ENCODE measurements around the gene BRICD5.

BRICD5 gene

DNA sequence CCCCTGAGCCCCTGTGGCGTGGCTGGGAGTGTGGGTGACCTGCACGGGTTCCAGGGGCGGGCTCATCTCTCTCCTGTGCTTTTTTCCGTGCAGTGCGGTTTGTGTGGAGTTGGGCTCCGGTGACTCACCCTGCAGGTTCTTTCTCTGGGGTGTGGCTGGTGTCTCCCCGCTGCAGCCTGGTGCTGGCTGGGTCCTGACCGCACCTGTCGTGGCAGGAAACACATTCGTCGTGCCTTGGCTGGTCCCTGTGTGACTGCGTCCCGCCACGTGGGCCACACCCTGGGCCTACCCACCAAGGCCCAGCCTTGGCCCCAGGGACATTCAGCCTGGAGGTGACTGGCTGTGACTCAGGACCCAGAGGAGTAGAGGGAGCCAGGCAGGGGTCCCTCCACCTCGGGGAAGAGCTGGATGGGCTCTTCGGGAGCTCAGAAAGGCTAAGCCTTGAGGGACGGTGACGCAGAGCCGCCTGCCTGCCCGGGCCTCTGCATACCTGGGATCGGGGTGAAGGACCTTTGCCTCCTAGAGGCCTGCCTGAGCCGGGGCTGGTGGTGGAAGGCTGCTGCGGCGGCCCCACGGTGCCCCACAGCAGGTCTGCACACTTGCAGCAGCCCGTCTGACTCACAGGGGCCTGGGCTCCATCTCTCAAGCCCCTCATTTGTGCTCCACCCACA is 47.3 kb downstream of the BRICD5 start:
- DNase-seq (ENCODE audit: low read depth, low spot score), result no peak

DNA sequence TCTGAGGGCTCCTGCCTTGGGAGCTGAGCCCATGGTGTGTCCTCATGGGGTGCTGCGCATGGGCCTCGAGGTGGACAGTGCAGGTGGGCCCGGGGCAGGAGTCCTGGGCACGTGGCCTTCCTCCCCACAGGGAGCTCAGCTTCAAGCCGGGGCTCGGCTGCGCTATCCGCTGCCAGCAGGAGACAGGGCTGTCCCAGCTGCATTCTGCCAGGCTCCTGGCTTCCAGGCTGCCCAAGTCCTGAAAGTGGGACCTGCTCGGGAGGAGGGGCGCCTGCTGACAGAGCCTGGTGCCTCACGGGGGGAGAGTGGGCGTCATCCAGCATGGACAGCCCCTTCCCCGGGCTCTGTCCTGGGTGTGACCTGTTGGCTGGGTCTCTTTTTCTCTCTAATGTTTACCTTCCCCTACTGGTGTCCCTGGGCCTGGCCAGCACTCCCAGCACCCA is 48.0 kb downstream of the BRICD5 start:
- no peak for DNase-seq (ENCODE audit: low read depth, low spot score)

GRCh38 chr16:2161911-2162310 is 48.8 kb downstream of the BRICD5 start:
- no peak for DNase-seq (ENCODE audit: low read depth, low spot score)

DNA sequence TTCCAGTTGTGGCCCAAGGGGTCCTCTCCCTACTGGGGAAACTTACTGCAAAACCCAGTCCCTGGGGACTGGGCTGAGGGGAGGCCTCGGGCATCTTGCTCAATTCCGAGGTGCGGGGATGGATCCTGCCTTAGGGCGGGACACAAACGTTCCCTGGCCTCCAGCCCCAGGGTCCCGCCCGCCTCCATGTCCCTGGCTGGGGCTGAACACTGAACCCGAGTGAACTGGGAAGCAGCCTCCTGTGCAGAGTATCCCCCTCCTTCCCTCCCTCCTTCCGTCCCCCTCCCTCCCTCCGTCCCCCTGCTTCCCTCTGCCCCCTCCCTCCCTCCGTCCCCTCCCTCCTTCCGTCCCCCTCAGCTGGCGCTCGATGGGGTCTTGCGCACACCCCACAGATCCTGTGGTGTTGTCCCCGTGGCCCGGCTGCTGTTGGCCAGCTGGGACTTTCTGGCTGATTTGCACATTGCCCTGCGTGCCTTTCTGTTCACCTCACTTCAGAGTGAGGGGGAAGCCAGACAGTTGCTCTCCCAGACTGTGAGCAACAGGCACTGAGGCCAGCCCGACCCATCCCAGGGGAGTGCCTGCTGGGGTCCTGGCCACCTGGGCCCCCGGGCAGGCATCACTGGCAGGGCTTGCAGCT is 49.6 kb downstream of the BRICD5 start:
- no peak for DNase-seq (ENCODE audit: low read depth, low spot score)
